HG02642 (cell line): ENCODE data around the gene GNAT1.
"Not testable (repeated sequence)": the region's sequence is repeated elsewhere in the genome, so short reads cannot be mapped to it uniquely, and the experiment has no call there.

Experiments
- ATAC-seq: cut with Tn5 transposase; IDR thresholded peaks from one replicate; pipeline ENCODE4 v1.9.1; 2021; ENCODE audit warnings: mild to moderate bottlenecking; ENCODE audit not compliant: unreplicated experiment, poor library complexity

The GNAT1 gene

DNA sequence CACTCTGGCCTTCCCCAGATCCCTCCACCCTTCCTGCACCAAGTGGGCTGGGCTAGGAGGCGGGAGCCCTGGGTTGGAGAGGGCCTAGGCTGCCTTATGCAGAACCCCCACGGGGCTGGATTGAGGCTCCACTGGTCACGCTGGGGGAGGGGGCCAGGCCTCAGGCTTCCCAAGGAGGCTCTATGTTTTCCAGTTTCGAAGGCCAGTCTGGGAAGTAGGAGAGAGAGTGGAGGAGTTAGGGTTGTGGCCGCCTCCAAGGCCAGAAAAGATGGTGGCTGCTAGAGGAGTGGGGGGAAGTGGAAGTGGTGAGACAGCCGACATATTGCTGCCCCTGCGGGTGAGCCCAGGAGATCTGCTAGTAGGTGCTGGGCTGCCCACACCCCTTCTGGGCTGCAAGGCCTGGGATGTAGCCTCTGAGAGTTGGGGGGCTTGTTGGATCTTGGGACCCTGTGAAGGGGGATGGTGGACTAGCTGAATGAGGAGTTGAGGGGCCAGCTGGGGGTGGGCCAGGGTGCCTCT is 45.8 kb downstream of the GNAT1 start:
- ATAC-seq, result no peak

DNA sequence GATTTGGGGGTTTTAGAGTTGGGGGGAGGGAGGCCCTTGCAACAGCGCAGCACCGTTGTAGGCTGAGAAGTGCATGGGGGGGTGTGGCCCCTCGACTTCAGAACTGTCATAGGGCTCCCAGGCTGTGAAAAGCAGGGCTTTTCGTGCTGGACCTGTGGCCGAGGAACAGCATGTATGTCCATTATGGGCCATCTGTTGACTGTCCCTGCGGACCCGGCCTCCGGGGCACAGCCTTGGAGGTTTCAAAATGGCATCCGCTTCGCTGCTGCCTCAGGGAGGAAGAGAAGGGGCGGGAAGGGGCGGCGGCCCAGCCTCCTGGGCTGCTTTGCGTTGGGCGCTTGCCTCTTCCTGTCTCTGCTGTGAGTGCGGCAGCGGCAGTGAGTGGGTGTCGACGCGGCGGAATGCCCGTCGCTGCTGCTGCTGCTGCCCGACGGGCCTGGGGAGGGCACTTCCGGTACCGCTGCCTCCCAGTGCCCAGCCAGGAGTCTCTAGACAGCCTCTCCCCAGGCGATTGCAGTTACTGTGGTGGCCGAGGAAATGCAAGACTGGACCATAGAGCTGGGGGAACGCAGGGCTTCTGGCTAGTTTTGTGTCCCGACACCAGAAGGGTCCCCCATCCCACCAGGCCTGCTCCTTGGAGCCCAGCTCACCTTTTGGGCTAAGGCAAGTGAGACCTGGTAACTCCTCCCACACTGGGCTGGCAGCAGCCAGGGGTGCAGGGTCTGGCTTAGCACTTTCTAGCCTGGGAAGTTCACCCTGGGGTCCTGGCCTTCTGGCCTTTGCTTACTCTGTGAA is 46.5 kb downstream of the GNAT1 start:
- ATAC-seq, result peak; percentile 33

DNA sequence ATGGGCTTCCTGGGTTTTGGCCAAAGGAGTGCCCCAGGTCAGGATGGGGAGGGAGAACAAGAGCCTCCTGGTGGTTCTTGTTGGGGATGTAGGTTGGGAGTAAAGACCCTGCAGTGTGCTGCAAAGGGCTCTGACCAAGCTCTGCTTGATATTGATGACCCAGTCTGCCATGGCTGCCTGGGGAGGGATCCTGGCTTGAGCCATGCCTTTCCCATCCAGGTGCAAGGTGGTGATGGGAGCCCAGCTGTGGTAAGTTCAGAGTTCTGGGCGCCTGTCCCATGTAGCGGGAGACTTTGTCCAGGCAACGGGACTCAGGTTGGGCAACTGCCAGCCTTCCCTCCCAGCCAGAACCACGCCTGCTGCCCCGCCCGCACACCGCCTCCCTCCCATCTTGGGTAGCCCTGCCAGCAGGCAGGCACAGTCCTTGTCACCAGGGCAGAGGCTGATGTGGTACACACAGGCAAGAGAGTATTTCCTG is 47.2 kb downstream of the GNAT1 start:
- no peak for ATAC-seq

DNA sequence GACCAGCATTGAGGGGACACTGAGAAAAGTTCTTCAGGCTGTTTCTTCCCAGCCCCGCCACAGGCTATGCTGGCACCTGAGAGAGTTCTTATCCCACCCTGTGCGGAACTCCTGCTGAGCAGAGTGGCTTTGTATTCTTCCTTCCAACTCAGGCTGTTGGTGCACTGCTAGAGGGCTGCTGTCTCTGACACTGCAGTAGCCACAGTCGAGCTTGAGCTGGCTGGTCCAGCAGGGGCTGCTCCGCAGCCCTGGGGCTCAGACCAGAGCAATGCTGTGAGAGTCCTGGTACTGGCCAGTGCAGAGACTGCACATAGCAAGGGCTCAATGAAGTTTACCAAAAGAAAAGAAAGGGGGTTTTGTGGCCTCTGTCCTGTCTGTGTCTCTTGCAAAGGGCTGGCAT is 48.2 kb downstream of the GNAT1 start:
- no peak for ATAC-seq

DNA sequence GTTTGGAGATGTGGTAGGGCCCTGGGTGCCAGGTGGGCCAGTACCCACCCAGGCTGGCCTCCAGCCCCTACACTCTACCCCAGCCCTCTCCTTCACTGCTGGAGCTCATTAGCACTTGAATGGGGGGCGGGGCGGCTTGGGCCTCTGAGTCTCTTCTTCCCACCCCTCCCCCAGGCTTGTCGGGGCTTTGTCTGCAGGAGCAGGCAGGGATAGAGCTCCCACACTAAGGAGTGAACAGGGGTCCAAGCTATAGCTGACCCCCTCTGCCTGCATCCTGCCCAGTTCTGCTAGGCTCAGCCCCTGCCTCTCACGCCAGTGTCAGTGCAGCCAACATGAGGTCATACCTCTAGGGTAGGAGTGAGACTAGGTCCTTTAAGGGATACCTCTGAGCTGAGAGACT is 49.8 kb downstream of the GNAT1 start:
- no peak for ATAC-seq

DNA sequence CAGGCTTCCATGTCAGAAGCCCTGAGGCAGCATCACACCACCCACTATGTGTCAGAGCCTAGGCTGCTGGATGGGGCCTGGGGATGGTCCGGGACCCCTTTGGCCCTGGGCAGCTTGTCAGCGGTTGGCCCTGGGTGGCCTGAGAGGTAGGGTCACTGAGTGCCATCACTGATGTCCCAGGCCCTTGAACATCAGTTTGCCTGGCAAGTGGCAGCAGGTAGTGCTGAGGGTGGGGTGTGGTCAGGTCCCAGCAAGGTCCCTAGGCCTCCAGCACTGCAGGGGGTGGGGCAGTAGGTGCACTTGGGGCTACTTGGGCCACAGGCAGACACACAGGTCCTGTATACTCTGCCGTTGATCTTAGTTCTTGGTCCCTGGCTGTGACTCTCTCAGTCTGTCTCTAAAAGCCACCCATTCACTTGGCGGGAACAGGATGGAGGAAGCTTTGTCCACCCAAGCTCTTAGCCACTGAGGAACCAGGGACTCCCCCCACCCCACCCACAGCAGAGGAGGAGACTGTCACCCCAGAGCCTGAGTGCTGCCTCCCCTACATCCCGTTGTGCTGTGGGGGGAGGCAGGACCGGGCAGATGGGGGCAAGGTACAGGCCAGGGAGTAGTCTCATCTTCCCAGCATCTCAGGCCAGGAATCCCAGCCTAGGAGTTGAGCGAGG is 50.4 kb downstream of the GNAT1 start:
- no peak for ATAC-seq

DNA sequence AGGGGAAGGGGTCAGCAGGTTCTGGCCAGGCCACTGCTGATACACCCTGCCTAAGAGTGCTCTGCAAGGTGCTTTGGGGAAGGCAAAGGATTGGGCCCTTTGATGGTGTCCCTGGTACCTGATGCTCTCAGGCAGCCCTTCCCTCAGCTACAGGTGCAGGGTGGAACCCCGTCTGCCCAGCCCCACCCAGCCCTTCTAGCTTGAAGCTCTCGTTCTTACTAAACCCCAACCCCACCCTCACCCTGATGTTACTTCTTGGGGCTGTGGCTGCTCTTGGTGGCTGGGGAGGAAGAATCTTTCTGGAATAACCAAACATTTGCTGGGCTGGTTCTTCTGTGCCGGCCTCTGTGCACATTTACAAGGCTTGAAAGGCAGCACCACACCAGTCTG is 51.0 kb downstream of the GNAT1 start:
- ATAC-seq, result no peak

DNA sequence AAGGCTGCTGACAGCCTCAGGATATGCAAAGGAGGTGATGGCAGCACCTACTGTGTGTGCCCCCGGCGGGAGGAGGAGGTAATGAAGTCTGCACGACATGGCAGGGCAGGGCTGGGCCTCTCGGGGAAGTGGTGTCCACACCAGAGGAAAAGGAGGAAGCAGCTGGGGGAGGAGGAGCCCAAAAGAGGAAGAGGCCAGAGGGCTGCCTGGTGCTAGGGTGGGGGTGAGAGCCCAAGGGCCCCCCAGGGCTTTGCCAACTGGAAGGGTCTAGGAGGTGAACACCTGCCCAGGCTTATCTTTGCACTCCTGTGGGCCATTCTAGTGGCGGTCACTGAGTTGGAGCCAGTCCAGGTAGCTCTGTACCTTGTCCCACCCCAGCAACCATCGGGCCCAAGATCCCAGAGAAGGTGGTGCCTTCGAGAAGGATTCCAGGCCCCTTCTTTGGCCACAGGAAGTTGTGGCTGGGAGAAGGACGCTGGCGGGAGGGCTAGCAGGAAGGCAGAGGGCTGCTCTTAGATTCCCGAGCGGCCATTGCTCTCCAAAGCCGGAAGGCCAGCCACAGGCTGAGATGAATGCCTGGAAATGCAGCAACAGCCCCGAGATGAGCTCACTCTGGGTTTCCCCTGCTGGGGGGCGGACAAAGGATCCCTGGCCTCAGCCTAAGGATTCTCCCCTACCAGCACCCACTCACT is 51.6 kb downstream of the GNAT1 start:
- no peak for ATAC-seq

DNA sequence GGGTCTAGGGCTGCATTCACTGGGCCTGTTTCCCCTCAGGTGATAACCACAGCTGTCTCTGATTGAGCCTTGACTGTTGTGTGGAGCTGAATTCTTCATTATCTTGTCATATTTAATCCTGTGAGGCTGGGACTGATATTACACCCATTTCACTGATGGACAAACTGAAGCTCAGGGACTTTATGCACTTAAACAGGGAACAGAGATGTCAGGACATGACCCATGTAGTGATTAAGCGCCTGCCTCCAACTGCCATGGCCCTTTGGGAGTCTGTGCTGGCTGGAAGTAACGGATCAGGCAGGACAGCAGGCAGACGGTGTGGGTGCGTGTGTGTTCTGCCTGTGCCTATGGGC is 52.1 kb downstream of the GNAT1 start:
- ATAC-seq, result no peak

DNA sequence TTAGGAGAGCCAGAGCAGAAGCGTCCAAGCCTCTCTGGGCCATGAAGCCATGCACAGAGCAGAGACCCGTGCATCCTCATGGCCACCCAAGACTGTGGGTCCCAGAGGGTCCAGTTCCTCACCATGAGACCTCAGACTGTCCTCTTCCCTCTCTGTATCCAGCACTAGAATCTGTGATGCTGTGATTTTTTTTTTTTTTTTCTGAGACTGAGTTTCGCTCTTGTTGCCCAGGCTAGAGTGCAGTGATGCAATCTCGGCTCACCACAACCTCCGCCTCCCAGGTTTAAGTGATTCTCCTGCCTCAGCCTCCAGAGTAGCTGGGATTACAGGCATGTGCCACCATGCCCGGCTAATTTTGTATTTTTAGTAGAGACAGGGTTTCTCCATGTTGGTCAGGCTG is 53.4 kb downstream of the GNAT1 start:
- ATAC-seq, result not testable (repeated sequence)

DNA sequence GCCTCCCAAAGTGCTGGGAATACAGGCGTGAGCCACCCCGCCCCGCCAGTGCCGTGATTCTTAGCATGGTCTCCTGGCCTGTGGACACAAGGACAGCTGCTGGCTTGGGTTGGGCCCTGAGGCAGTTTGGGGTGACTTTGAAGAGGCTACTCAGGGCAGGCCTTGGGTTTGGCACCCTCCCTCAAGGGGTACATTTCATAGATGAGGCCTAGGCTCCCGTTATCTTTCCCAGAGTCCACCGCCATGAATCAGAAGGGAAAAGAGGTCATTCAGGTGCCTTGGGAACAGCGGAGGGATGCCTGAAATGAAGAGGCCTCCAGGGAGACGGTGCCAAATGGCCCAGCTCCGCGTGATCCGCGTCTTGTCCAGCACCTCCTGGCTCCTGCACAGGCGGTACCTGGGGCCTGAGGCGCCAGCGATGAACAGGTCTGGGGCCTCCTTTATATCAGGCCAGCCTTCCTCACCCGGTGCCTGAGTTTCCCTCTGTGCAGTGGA is 53.9 kb downstream of the GNAT1 start:
- no peak for ATAC-seq

DNA sequence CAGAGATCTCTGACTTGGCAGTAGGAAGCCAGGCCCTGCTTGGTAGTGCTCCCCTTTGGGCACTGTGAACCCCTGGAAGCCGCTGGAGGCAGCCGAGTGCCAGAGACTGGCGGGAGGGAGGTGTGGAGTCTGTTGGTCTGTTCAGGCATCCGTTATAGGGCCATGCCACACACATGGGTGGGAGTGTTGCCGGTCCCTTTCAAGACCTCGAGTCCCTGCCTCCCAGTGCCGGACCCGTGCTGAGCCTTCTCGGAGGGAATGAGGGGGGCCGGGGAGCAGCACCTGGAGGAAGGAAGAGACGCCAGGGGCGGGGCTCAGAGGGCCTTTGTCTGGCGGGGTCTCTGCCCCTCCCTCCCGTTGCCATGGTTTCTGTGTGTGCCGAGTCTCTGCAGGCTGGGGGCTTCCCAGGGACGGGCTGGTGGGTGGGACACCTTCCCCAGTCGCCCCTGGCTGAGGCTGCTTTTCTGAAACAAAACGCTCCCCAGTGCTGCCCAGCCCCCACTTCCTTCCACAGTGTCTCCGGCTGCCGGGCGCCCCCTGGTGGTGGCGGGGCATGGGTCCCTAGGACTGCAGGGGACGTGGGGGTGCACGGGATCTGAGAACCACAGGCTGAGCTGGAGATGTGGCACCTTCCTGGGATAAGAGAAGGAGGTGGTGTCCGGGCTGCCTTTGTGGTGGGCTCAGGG is 54.6 kb downstream of the GNAT1 start:
- peak; percentile 72 for ATAC-seq

DNA sequence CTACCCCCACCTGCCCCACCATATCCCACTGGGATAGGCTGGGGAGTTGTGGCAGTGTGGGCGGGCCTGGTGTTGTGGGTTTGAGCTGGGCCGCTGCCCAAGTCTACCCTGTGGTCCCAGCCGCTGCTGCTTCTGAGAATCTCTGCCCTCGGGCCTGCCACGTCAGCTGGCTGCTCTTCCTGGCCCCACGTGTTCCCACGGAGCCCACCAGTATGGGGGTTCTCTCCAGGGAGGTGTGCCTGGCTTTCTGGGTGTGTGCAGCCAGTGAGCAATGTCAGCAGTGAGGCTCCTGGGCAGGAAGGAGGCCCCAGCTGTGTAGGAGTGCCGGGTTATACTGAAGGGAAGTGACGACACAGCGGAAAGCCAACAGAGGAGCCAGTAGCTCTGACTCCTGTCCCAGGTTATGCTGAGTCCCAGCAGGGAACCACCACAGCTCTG is 55.1 kb downstream of the GNAT1 start:
- peak; percentile 52 for ATAC-seq
